Measurements from ENCODE around the gene PSMB7.
A peak's percentile ranks its signal among the peaks of the same experiment; 100 is the strongest.

PSMB7 gene

GRCh38 chr9:124321935-124322334 is 93.3 kb downstream of the PSMB7 start:
- Histone ChIP-seq H3K36me3 (ENCODE audit: control insufficient read depth, insufficient read depth, low read length) (no peaks in the 10 kb centered on the region), H3K9me3 (ENCODE audit: control insufficient read depth, insufficient read depth, low read length) (no peaks in the 10 kb centered on the region), H3K4me1 (ENCODE audit: control insufficient read depth, insufficient read depth, low read length) (no peaks in the 10 kb centered on the region; the same call in 1 of the 2 replicates), H3K27ac (ENCODE audit: low read depth, low read length) (no peak overlapping the region), H3K27me3 (ENCODE audit: control insufficient read depth, insufficient read depth, low read length) (no peaks in the 10 kb centered on the region), H3K4me3 (ENCODE audit: low read depth, low read length) (no peak overlapping the region), H3K9ac (ENCODE audit: low read depth, low read length) (no peak overlapping the region)

GRCh38 chr9:124321416-124321815 is 93.8 kb downstream of the PSMB7 start:
- H3K9ac ChIP-seq (ENCODE audit: low read depth, low read length): no peak overlapping the region
- H3K4me3 ChIP-seq (ENCODE audit: low read depth, low read length): no peak overlapping the region
- no peaks in the 10 kb centered on the region for H3K36me3 ChIP-seq (ENCODE audit: control insufficient read depth, insufficient read depth, low read length)
- no peaks in the 10 kb centered on the region; the same call in 1 of the 2 replicates for H3K4me1 ChIP-seq (ENCODE audit: control insufficient read depth, insufficient read depth, low read length)
- H3K9me3 ChIP-seq (ENCODE audit: control insufficient read depth, insufficient read depth, low read length): no peaks in the 10 kb centered on the region
- no peaks in the 10 kb centered on the region for H3K27me3 ChIP-seq (ENCODE audit: control insufficient read depth, insufficient read depth, low read length)
- no peak overlapping the region for H3K27ac ChIP-seq (ENCODE audit: low read depth, low read length)

DNA sequence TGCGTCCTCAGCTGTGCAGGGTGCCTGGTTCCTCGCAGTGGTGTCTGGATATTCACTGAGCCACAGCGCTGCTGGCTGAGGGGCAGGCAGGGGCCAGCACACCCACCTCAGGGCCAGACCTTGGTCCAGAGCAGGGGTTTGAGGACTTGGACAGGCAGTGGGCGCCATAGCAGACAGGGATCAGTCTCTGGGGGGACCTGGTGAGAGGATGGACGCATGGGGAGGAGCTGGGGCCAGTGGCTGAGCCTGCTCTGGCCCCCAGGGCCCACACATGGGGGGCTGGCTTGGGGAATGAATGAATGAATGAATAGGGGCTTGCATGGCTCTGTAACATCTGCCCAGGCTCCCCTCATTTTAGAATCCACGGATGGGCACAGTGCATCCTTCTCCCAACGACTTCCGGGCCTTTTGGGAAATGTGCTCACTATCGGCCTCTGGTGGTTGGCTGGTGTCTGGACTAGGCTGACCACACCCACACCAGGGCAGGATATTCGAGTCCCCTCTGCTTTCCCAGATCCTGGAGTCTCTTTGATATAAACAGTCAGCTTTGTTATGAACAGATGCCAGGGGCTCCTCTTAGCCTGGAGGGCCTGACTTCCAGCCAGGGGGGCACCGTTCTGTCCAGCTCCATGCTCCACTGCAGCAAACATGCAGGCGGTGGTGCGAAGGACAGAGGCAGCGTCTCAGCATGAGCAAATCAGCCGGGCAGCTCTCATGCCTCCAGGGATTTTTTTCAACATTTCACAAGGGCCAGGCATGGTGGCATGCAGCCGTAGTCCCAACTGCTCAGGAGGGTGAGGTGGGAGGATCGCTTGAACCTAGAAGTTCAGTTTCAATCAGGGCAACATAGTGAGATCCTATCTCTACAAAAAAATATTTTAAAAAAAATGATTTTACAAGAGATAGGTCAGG is 94.9 kb downstream of the PSMB7 start:
- Histone ChIP-seq H3K36me3 (ENCODE audit: control insufficient read depth, insufficient read depth, low read length) (peaks cover 6% of the 10 kb centered on the region; the same call in 1 of the 2 replicates), H3K27me3 (ENCODE audit: control insufficient read depth, insufficient read depth, low read length) (no peaks in the 10 kb centered on the region), H3K4me3 (ENCODE audit: low read depth, low read length) (no peak overlapping the region), H3K9me3 (ENCODE audit: control insufficient read depth, insufficient read depth, low read length) (no peaks in the 10 kb centered on the region), H3K9ac (ENCODE audit: low read depth, low read length) (no peak overlapping the region), H3K4me1 (ENCODE audit: control insufficient read depth, insufficient read depth, low read length) (no peaks in the 10 kb centered on the region; the same call in 1 of the 2 replicates), H3K27ac (ENCODE audit: low read depth, low read length) (no peak overlapping the region)

- Histone ChIP-seq H3K4me1 (ENCODE audit: control insufficient read depth, insufficient read depth, low read length) (no peaks in the 10 kb centered on the region; the same call in 1 of the 2 replicates), H3K9me3 (ENCODE audit: control insufficient read depth, insufficient read depth, low read length) (no peaks in the 10 kb centered on the region), H3K4me3 (ENCODE audit: low read depth, low read length) (no peak overlapping the region), H3K27ac (ENCODE audit: low read depth, low read length) (no peak overlapping the region), H3K27me3 (ENCODE audit: control insufficient read depth, insufficient read depth, low read length) (no peaks in the 10 kb centered on the region), H3K36me3 (ENCODE audit: control insufficient read depth, insufficient read depth, low read length) (peaks cover 12% of the 10 kb centered on the region), H3K9ac (ENCODE audit: low read depth, low read length) (no peak overlapping the region)
Measured at GRCh38 chr9:124315882-124316281, 99.4 kb downstream of the PSMB7 start.

DNA sequence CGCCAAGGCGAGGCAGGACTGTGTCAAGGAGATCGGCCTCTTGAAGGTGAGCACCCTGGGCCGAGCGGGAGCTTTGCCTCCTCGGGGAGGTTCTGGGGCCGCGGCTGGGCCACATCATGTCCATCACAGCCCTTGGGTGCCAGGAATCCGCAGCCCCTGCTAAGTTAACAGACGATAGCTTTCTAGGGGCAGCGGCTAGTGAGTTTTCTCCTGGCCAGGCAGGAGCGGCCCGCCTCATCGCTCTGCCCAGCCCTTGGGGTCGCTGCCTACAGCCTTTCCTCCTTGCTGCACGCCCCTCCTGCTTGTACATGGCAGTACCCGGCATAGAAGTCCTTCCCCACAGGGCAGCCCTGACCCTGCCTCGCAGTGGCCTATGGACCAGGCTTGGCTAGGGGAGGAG is 101.3 kb downstream of the PSMB7 start:
- Histone ChIP-seq H3K9ac (ENCODE audit: low read depth, low read length) (no peak overlapping the region), H3K4me3 (ENCODE audit: low read depth, low read length) (no peak overlapping the region), H3K4me1 (ENCODE audit: control insufficient read depth, insufficient read depth, low read length) (no peaks in the 10 kb centered on the region), H3K9me3 (ENCODE audit: control insufficient read depth, insufficient read depth, low read length) (no peaks in the 10 kb centered on the region), H3K36me3 (ENCODE audit: control insufficient read depth, insufficient read depth, low read length) (peaks cover 12% of the 10 kb centered on the region), H3K27me3 (ENCODE audit: control insufficient read depth, insufficient read depth, low read length) (no peaks in the 10 kb centered on the region), H3K27ac (ENCODE audit: low read depth, low read length) (no peak overlapping the region)

DNA sequence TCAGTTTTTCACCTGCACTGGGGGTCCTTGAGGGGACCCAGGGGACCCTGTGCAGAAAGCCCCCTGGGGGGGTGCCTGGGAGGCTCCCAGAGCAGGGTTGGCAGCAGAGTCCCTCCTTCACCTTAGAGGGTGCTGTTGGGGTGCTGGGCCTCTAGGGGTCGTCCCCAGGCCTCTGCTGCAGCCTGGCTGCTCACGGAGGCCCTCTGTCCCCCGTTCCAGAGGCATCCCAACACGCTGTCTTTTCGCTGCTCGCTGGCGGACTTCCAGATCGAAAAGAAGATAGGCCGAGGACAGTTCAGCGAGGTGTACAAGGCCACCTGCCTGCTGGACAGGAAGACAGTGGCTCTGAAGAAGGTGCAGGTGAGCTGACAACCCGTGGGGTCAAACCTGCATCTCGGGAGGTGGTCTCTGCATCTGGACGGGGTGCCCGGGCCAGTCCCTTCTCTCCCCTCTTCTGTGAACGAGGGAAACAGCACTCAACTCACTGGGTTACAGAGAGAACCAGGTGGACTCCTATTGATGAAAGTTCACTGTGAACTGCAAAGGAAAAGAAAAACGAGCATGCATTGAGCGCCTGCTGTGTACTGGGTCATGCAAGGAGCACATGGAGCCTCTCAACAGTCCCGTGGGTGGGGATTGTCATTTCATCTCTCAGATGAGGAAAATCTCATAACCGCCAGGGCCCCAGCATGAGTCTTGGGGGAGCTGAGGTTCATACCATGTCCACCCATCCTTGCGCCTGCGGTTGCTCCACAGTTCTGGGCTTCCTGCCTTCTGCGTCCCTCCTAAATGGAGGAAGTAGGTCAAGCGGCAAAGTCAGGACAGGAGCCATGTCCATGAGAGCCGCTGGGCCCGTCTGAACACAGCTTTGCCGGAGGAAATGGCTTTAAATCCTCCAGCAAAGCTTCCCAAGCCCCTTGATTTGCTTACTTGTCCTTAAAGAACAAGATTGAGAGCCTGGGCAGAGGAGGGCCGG is 102.7 kb downstream of the PSMB7 start:
- no peak overlapping the region for H3K4me3 ChIP-seq (ENCODE audit: low read depth, low read length)
- no peak overlapping the region for H3K9ac ChIP-seq (ENCODE audit: low read depth, low read length)
- no peaks in the 10 kb centered on the region for H3K9me3 ChIP-seq (ENCODE audit: control insufficient read depth, insufficient read depth, low read length)
- peaks cover 12% of the 10 kb centered on the region for H3K36me3 ChIP-seq (ENCODE audit: control insufficient read depth, insufficient read depth, low read length)
- no peaks in the 10 kb centered on the region for H3K27me3 ChIP-seq (ENCODE audit: control insufficient read depth, insufficient read depth, low read length)
- no peaks in the 10 kb centered on the region for H3K4me1 ChIP-seq (ENCODE audit: control insufficient read depth, insufficient read depth, low read length)
- no peak overlapping the region for H3K27ac ChIP-seq (ENCODE audit: low read depth, low read length)

DNA sequence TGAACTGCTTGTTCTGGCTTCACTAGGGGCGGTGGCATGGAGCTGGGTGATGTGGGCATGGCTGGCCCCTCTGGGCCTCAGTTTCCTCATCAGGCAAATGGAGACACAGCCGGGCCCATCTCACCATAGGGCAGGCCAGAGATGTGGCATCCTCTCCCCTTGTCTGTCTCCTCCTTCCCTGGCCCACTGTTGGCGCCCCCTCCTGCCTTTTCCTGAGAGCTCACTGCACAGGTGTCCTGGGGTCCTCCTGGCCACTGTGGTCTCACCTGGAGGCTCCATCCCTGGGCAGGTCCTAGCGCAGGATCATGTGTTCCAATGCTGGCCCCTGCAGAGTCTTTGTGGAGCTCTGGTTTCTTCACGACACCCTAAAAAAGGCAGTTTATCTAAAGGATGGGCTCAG is 104.0 kb downstream of the PSMB7 start:
- no peaks in the 10 kb centered on the region for H3K9me3 ChIP-seq (ENCODE audit: control insufficient read depth, insufficient read depth, low read length)
- H3K4me1 ChIP-seq (ENCODE audit: control insufficient read depth, insufficient read depth, low read length): no peaks in the 10 kb centered on the region
- no peaks in the 10 kb centered on the region for H3K27me3 ChIP-seq (ENCODE audit: control insufficient read depth, insufficient read depth, low read length)
- peaks cover 12% of the 10 kb centered on the region for H3K36me3 ChIP-seq (ENCODE audit: control insufficient read depth, insufficient read depth, low read length)
- no peak overlapping the region for H3K4me3 ChIP-seq (ENCODE audit: low read depth, low read length)
- H3K27ac ChIP-seq (ENCODE audit: low read depth, low read length): no peak overlapping the region
- no peak overlapping the region for H3K9ac ChIP-seq (ENCODE audit: low read depth, low read length)

DNA sequence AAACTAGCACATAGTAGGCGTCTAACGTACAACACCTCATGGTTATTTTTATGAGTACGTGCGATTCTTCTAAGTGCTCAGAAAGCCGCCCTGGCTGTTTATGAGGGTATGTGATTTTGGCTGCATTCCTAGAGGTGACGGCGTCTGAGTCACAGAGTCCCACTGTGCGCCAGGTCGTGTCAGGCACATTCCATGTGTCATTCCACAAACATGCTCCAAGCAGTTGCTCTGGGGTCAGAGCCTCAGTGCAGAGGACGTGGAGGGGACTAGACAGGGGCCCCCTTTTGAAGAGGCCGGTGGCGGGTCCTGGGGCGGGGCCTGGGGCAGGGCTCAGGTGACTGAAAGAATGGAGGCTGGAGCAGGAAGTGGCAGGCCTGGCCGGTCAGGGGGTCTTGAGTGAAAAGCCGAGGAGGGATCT is 105.6 kb downstream of the PSMB7 start:
- Histone ChIP-seq H3K27me3 (ENCODE audit: control insufficient read depth, insufficient read depth, low read length) (no peaks in the 10 kb centered on the region), H3K9ac (ENCODE audit: low read depth, low read length) (no peak overlapping the region), H3K4me3 (ENCODE audit: low read depth, low read length) (no peak overlapping the region), H3K4me1 (ENCODE audit: control insufficient read depth, insufficient read depth, low read length) (no peaks in the 10 kb centered on the region), H3K36me3 (ENCODE audit: control insufficient read depth, insufficient read depth, low read length) (0 out of 2 replicates have a peak, but pooled peaks cover 2% of the 10 kb centered on the region), H3K27ac (ENCODE audit: low read depth, low read length) (peak overlapping the region; percentile 44), H3K9me3 (ENCODE audit: control insufficient read depth, insufficient read depth, low read length) (no peaks in the 10 kb centered on the region)

- H3K27ac ChIP-seq (ENCODE audit: low read depth, low read length): peak overlapping the region; percentile 44
- no peaks in the 10 kb centered on the region for H3K36me3 ChIP-seq (ENCODE audit: control insufficient read depth, insufficient read depth, low read length)
- H3K4me1 ChIP-seq (ENCODE audit: control insufficient read depth, insufficient read depth, low read length): no peaks in the 10 kb centered on the region
- no peaks in the 10 kb centered on the region for H3K9me3 ChIP-seq (ENCODE audit: control insufficient read depth, insufficient read depth, low read length)
- no peak overlapping the region for H3K4me3 ChIP-seq (ENCODE audit: low read depth, low read length)
- no peak overlapping the region for H3K9ac ChIP-seq (ENCODE audit: low read depth, low read length)
- no peaks in the 10 kb centered on the region for H3K27me3 ChIP-seq (ENCODE audit: control insufficient read depth, insufficient read depth, low read length)
Measured at GRCh38 chr9:124308606-124309491, 106.4 kb downstream of the PSMB7 start.

DNA sequence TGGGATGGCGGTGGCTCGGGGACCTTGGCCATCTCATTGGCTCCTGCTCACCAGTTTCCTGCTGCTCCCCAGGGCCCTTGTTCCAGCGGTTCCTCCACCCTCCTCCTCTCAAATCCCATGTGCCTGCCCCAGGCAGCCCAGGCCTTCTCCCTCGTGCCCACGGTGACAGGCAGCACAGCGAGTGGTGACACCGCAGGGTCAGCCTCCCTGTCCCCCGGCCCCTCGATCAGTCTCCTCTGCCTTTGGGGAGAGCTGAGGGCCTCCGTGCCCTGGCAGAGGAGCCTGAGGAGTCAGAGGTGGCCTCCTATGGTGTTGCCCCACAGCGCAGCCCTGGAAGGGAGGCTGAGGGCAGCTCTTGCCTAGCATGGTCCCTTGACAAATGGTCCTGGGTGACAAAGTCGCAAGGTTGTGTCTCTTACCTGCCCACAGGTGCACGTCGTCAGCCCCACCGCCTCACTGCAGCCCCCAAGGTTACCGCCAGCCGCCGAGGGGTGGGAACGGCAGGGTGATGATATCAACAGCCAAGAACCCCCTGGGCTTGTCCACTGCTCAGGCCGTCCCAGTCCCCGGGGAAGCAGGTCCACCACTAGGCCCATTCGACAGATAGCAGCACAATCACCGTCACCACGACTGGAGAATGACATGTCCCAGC is 107.7 kb downstream of the PSMB7 start:
- no peak overlapping the region for H3K4me3 ChIP-seq (ENCODE audit: low read depth, low read length)
- H3K27me3 ChIP-seq (ENCODE audit: control insufficient read depth, insufficient read depth, low read length): no peaks in the 10 kb centered on the region
- H3K9me3 ChIP-seq (ENCODE audit: control insufficient read depth, insufficient read depth, low read length): no peaks in the 10 kb centered on the region
- no peak overlapping the region for H3K9ac ChIP-seq (ENCODE audit: low read depth, low read length)
- no peak overlapping the region for H3K27ac ChIP-seq (ENCODE audit: low read depth, low read length)
- H3K36me3 ChIP-seq (ENCODE audit: control insufficient read depth, insufficient read depth, low read length): no peaks in the 10 kb centered on the region
- no peaks in the 10 kb centered on the region for H3K4me1 ChIP-seq (ENCODE audit: control insufficient read depth, insufficient read depth, low read length)
